ENCODE data around the gene ZDHHC17. TPM values are rescaled to one million over a fixed set of nuclear protein-coding genes. Genes with fewer than 3 reads are reported as not detected.

The ZDHHC17 gene
- total and polyA plus RNA-seq, 4 donors = 3.4 to 91.2 (median 15.2) TPM

Other genes starting within 250 kb of the ZDHHC17 start
- 10 to 100 TPM; 29.3 to 32.5 TPM for gene OSBPL8, start 204.3 kb upstream of the ZDHHC17 start, total RNA-seq
- 10 to 100 TPM in 1 of 2 donors, 1 to 10 TPM in 1; 6.9 to 16.4 TPM for gene OSBPL8, start 204.3 kb upstream of the ZDHHC17 start, polyA plus RNA-seq
- gene CSRP2, start 114.9 kb downstream of the ZDHHC17 start, total RNA-seq = 10 to 100 TPM in 1 of 2 donors, 1 to 10 TPM in 1; 3.7 to 27.8 TPM
- gene CSRP2, start 114.9 kb downstream of the ZDHHC17 start, polyA plus RNA-seq = 10 to 100 TPM; 24.6 to 38.0 TPM

All from liver (tissue), 4 donors.